ENCODE measurements around the gene PIGU. TPM values are rescaled to one million over a fixed set of nuclear protein-coding genes. Genes with fewer than 3 reads are reported as not detected.

Gene PIGU
- total and polyA plus RNA-seq, 2 donors (not counting 1 experiment from before 2014, with no cell fraction given): 12.0 to 19.3 TPM

GRCh38 chr20:34629904-34630303 is 47.0 kb downstream of the PIGU start:
- Histone ChIP-seq H3K79me2 (ENCODE audit: control insufficient read depth, insufficient read depth, low read length) (no peaks in the 10 kb centered on the region), H3K9ac (ENCODE audit: low read length) (no peak overlapping the region), H3K27me3 (replicated peaks in 1 of 4; ENCODE audit: control extremely low read depth in 1 of 4, control insufficient read depth in 3 of 4, insufficient read depth in 4 of 4, low read length in 3 of 4) (no peaks in the 10 kb centered on the region), H4K20me1 (ENCODE audit: control insufficient read depth, insufficient read depth, low read length, poor library complexity, severe bottlenecking) (no peaks in the 10 kb centered on the region), H3K4me1 (ENCODE audit: control insufficient read depth in 2 of 2, insufficient read depth in 2 of 2, low read length in 2 of 2) (no peaks in the 10 kb centered on the region), H3K9me3 (ENCODE audit: control extremely low read depth in 1 of 3, control insufficient read depth in 2 of 3, insufficient read depth in 1 of 3, low read length in 2 of 3) (no peaks in the 10 kb centered on the region), H3K27ac (ENCODE audit: low read length in 2 of 2) (no peak overlapping the region), H3K36me3 (replicated peaks in 1 of 2; ENCODE audit: control extremely low read depth in 1 of 2, control insufficient read depth in 1 of 2, extremely low read depth in 1 of 2, insufficient read depth in 2 of 2, low read length in 1 of 2) (peaks cover 4 to 18% of the 10 kb centered on the region in 2 experiments), H3K4me3 (ENCODE audit: control extremely low read depth in 1 of 5, extremely low read depth in 1 of 5, insufficient read depth in 1 of 5, low read depth in 2 of 5, low read length in 4 of 5) (no peak overlapping the region), H3K4me2 (replicated peaks; ENCODE audit: low read depth, low read length, poor library complexity, severe bottlenecking) (no peak overlapping the region), H2AFZ (ENCODE audit: insufficient read depth, low read depth, low read length, poor library complexity, severe bottlenecking) (no peak overlapping the region)
- Mint-ChIP-seq H3K27ac (peak overlapping the region; percentile 15), H3K4me1 (no peaks in the 10 kb centered on the region), H3K27me3 (no peaks in the 10 kb centered on the region), H3K4me3 (no peak overlapping the region), H3K9me3 (ENCODE audit: insufficient read depth) (no peaks in the 10 kb centered on the region)
- DNase-seq (no peak), ATAC-seq (ENCODE audit: low read depth) (no peak)
- intact Hi-C loops (cut with micrococcal nuclease): no loop called here
- CTCF ChIA-PET: no interaction called here
- WGBS (ENCODE audit: insufficient coverage): 100% methylated on average over 1 of the region's 1 CpG
- POLR2A ChIA-PET: no interaction called here
- TF ChIP-seq EZH2 (IDR thresholded peaks at IDR 0.05; ENCODE audit: borderline replicate concordance, insufficient read depth, low read depth, low read length, poor library complexity, severe bottlenecking) (no peak), CTCF (IDR thresholded peaks at IDR 0.05) (no peak)

GRCh38 chr20:34629342-34629741 is 47.5 kb downstream of the PIGU start:
- H3K4me1 Mint-ChIP-seq: no peaks in the 10 kb centered on the region
- TF ChIP-seq CTCF (IDR thresholded peaks at IDR 0.05) (no peak), EZH2 (IDR thresholded peaks at IDR 0.05; ENCODE audit: borderline replicate concordance, insufficient read depth, low read depth, low read length, poor library complexity, severe bottlenecking) (no peak)
- POLR2A ChIA-PET: no interaction called here
- no peak overlapping the region for H3K4me3 Mint-ChIP-seq
- no peak overlapping the region for H3K4me2 ChIP-seq (replicated peaks; ENCODE audit: low read depth, low read length, poor library complexity, severe bottlenecking)
- ATAC-seq (ENCODE audit: low read depth): no peak
- H3K4me1 ChIP-seq (ENCODE audit: control insufficient read depth in 2 of 2, insufficient read depth in 2 of 2, low read length in 2 of 2): no peaks in the 10 kb centered on the region
- DNase-seq: no peak
- H3K27me3 ChIP-seq (replicated peaks in 1 of 4; ENCODE audit: control extremely low read depth in 1 of 4, control insufficient read depth in 3 of 4, insufficient read depth in 4 of 4, low read length in 3 of 4): no peaks in the 10 kb centered on the region
- no peak overlapping the region for H3K4me3 ChIP-seq (ENCODE audit: control extremely low read depth in 1 of 5, extremely low read depth in 1 of 5, insufficient read depth in 1 of 5, low read depth in 2 of 5, low read length in 4 of 5)
- H3K27me3 Mint-ChIP-seq: no peaks in the 10 kb centered on the region
- H3K9me3 ChIP-seq (ENCODE audit: control extremely low read depth in 1 of 3, control insufficient read depth in 2 of 3, insufficient read depth in 1 of 3, low read length in 2 of 3): no peaks in the 10 kb centered on the region
- H3K27ac Mint-ChIP-seq: no peak overlapping the region
- intact Hi-C loops (cut with micrococcal nuclease): no loop called here
- no peak overlapping the region for H2AFZ ChIP-seq (ENCODE audit: insufficient read depth, low read depth, low read length, poor library complexity, severe bottlenecking)
- peaks cover 2 to 16% of the 10 kb centered on the region in 2 experiments for H3K36me3 ChIP-seq (replicated peaks in 1 of 2; ENCODE audit: control extremely low read depth in 1 of 2, control insufficient read depth in 1 of 2, extremely low read depth in 1 of 2, insufficient read depth in 2 of 2, low read length in 1 of 2)
- CTCF ChIA-PET: no interaction called here
- H3K27ac ChIP-seq (ENCODE audit: low read length in 2 of 2): no peak overlapping the region
- no CpG with 5 or more reads among the region's 1 CpG for WGBS (ENCODE audit: insufficient coverage)
- H4K20me1 ChIP-seq (ENCODE audit: control insufficient read depth, insufficient read depth, low read length, poor library complexity, severe bottlenecking): no peaks in the 10 kb centered on the region
- H3K79me2 ChIP-seq (ENCODE audit: control insufficient read depth, insufficient read depth, low read length): no peaks in the 10 kb centered on the region
- H3K9me3 Mint-ChIP-seq (ENCODE audit: insufficient read depth): no peaks in the 10 kb centered on the region
- no peak overlapping the region for H3K9ac ChIP-seq (ENCODE audit: low read length)
